ENCODE data around the gene FAM174C.
"Not testable (repeated sequence)": the region's sequence is repeated elsewhere in the genome, so short reads cannot be mapped to it uniquely, and the experiment has no call there.

The FAM174C gene

DNA sequence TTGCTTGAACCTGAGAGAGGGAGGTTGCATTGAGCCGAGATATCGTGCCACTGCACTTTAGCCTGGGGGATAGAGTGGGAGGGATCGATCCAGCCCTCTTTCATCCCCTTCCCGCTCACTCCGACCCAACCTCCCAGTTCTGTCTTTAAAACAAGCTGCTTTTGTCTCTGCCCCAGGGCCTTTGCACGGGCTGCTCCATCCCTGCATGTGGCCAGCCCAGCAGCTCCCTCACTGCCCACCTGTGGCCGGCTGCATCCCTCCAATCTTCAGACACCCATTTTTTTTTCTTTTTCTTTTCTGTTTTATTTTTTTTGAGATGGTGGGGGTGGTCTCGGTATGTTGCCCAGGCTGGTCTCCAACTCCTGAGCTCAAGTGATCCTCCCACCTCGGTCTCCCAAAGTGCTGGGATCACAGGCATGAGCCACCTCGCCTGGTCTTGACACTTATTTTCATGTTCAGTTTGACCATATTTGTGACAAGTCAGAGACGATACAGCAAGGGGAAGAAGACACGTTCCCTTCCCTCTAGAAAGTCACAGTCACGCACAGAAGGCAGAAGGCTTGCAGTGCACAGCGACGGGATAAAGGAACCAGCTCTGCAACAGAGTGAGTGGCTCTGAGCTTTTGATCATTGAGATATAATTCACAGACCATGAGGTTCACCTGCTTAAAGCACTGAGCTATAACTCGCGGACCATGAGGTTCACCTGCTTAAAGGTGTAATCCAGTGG lies 42.1 kb downstream of the FAM174C start:
- H3K27ac ChIP-seq, result no peak overlapping the region
- H4K20me1 ChIP-seq, result peaks cover 0 to 51% (median 13%) of the 10 kb centered on the region in 11 experiments; a peak in 14 of 22 replicates
- TF ChIP-seq Cebpa-rat (IDR thresholded peaks at IDR 0.05), result no peak
- no peaks in the 10 kb centered on the region for H3K36me3 ChIP-seq
- H3K4me2 ChIP-seq, result no peak overlapping the region
- H3K9me3 ChIP-seq (replicated peaks in 1 of 11), result no peaks in the 10 kb centered on the region
- H3K27me3 ChIP-seq, result peaks cover 55 to 98% (median 75%) of the 10 kb centered on the region in 11 experiments
- H3K4me1 ChIP-seq, result peaks cover 19 to 63% (median 49%) of the 10 kb centered on the region in 10 experiments
- H3K9ac ChIP-seq, result no peak overlapping the region
- no peak overlapping the region for H3K4me3 ChIP-seq

DNA sequence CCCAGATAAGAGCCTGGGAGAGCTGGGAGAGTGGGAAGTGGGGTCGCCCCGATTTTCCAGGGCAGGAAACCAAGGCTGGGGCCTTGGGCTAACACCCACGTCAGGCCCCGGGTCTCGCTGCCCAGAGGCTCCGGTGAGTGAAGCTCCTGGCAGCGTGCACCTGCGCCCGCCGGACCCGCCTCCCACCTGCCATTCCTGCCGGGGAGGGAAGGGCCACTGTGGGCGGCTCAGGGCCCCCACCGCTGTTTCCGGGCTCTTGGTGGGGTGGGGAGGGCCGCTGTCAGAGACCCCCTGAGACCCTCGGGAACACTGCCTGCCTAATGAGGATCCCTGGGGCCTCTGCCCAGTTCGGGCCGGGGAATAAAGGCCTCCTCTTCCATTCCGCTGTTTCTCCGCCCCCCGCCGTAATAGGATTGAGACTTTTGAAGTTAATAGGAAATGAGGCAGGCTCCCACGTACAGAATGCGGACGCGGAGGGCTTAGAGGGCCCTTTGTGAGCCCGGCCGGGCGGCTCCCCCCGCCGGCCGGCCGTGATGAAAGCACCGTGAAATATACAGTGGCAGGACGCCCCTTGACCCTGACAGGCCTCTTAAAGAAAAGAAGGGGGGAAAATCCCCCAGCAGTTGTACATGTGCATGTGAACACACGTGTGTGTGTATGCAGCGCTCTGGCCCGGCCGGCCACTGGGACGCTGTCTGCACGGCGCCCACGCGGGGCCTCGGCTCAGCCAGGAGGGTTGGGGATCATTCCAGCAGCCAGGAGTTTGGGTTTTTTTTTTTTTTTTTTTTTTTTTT lies 43.5 kb downstream of the FAM174C start:
- Histone ChIP-seq H3K36me3 (no peaks in the 10 kb centered on the region), H3K27me3 (peaks cover 61 to 97% (median 80%) of the 10 kb centered on the region in 11 experiments), H3K27ac (no peak overlapping the region), H3K4me1 (peaks cover 9 to 56% (median 42%) of the 10 kb centered on the region in 10 experiments; a peak in 18 of 20 replicates), H4K20me1 (peaks cover 0 to 40% (median 10%) of the 10 kb centered on the region in 11 experiments; a peak in 13 of 22 replicates), H3K9me3 (replicated peaks in 1 of 11) (no peaks in the 10 kb centered on the region), H3K4me3 (no peak overlapping the region), H3K9ac (no peak overlapping the region), H3K4me2 (peak overlapping the region in 10 of 11 experiments; percentile 11 to 71 (median 60); a peak in 18 of 22 replicates)
- no peak for TF ChIP-seq Cebpa-rat (IDR thresholded peaks at IDR 0.05)

- Histone ChIP-seq H4K20me1 (peaks cover 0 to 27% (median 5%) of the 10 kb centered on the region in 11 experiments; a peak in 9 of 22 replicates), H3K4me1 (peaks cover 14 to 52% (median 40%) of the 10 kb centered on the region in 10 experiments; a peak in 18 of 20 replicates), H3K27me3 (peaks cover 75 to 97% (median 89%) of the 10 kb centered on the region in 11 experiments)
- H3K9me3 ChIP-seq (replicated peaks in 1 of 11); H3K36me3 ChIP-seq; H3K4me2 ChIP-seq; H3K4me3 ChIP-seq; H3K9ac ChIP-seq; H3K27ac ChIP-seq: not testable (repeated sequence)
These were observed 44.9 kb downstream of the FAM174C start for GRCh38 chr19:1320282-1320650.

GRCh38 chr19:1321539-1321938 lies 46.2 kb downstream of the FAM174C start:
- Histone ChIP-seq H3K4me2 (peak overlapping the region in 4 of 11 experiments; percentile 6 to 18 (median 15); a peak in 2 of 22 replicates), H4K20me1 (peaks cover 0 to 17% (median 0%) of the 10 kb centered on the region in 11 experiments; a peak in 5 of 22 replicates), H3K4me3 (no peak overlapping the region), H3K4me1 (peaks cover 10 to 46% (median 33%) of the 10 kb centered on the region in 10 experiments; a peak in 18 of 20 replicates), H3K27me3 (peaks cover 78 to 97% (median 90%) of the 10 kb centered on the region in 11 experiments), H3K9me3 (replicated peaks in 1 of 11) (no peaks in the 10 kb centered on the region), H3K27ac (no peak overlapping the region), H3K9ac (no peak overlapping the region), H3K36me3 (no peaks in the 10 kb centered on the region)
- no peak for TF ChIP-seq Cebpa-rat (IDR thresholded peaks at IDR 0.05)

GRCh38 chr19:1322198-1322981 lies 47.1 kb downstream of the FAM174C start:
- H3K4me3 ChIP-seq, result no peak overlapping the region
- H4K20me1 ChIP-seq, result peaks cover 0 to 9% (median 0%) of the 10 kb centered on the region in 11 experiments; a peak in 4 of 22 replicates
- 0 out of 22 replicates have a peak overlapping the region, but pooled peaks of 1 of the 11 experiments have one; percentile 41 for H3K9ac ChIP-seq
- H3K27me3 ChIP-seq, result peaks cover 70 to 95% (median 84%) of the 10 kb centered on the region in 11 experiments
- TF ChIP-seq Cebpa-rat (IDR thresholded peaks at IDR 0.05), result no peak
- H3K4me1 ChIP-seq, result peaks cover 16 to 52% (median 39%) of the 10 kb centered on the region in 10 experiments; a peak in 18 of 20 replicates
- H3K36me3 ChIP-seq, result no peaks in the 10 kb centered on the region
- no peak overlapping the region for H3K27ac ChIP-seq
- H3K9me3 ChIP-seq (replicated peaks in 1 of 11), result no peaks in the 10 kb centered on the region
- H3K4me2 ChIP-seq, result peak overlapping the region in 2 of 11 experiments; percentile 32 to 40; a peak in 5 of 22 replicates

DNA sequence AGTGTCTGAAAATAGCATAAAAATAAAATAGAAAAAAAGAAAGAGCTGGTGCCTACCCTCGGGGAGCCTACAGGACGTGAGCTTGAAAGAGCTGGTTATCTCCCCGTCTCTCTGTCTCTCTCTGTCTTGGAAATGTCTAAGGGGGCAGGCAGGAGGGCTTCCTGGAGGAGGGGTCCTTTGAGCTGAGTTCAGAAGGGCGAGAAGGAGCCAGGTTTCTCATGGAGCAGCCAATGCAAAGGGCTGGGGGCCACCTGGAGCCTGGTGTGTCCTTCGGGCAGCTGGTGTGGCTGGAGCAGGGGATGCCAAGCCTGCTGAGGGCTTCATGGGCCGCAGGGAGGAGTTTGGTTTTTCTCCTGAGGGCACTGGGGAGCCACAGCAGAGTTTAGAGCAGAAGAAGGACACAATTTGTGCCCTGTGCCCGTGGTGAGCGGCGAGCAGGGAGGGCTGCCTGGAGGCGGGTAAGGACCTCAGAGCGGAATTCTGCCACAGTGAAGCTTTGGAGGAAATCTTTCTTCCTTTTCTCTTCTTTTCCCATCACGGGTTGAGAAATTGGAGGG lies 49.0 kb downstream of the FAM174C start:
- no peak for TF ChIP-seq Cebpa-rat (IDR thresholded peaks at IDR 0.05)
- H3K4me2 ChIP-seq, result peak overlapping the region; percentile 37 to 80 (median 66)
- no peaks in the 10 kb centered on the region for H3K36me3 ChIP-seq
- peaks cover 13 to 54% (median 41%) of the 10 kb centered on the region in 10 experiments; a peak in 18 of 20 replicates for H3K4me1 ChIP-seq
- no peaks in the 10 kb centered on the region for H4K20me1 ChIP-seq
- H3K9me3 ChIP-seq (replicated peaks in 1 of 11), result no peaks in the 10 kb centered on the region
- peaks cover 51 to 77% (median 64%) of the 10 kb centered on the region in 11 experiments for H3K27me3 ChIP-seq
- peak overlapping the region in 5 of 10 experiments; percentile 18 to 58 (median 33); a peak in 6 of 20 replicates for H3K4me3 ChIP-seq
- H3K9ac ChIP-seq, result peak overlapping the region in 4 of 11 experiments; percentile 4 to 55 (median 18); a peak in 4 of 22 replicates
- H3K27ac ChIP-seq, result no peak overlapping the region

DNA sequence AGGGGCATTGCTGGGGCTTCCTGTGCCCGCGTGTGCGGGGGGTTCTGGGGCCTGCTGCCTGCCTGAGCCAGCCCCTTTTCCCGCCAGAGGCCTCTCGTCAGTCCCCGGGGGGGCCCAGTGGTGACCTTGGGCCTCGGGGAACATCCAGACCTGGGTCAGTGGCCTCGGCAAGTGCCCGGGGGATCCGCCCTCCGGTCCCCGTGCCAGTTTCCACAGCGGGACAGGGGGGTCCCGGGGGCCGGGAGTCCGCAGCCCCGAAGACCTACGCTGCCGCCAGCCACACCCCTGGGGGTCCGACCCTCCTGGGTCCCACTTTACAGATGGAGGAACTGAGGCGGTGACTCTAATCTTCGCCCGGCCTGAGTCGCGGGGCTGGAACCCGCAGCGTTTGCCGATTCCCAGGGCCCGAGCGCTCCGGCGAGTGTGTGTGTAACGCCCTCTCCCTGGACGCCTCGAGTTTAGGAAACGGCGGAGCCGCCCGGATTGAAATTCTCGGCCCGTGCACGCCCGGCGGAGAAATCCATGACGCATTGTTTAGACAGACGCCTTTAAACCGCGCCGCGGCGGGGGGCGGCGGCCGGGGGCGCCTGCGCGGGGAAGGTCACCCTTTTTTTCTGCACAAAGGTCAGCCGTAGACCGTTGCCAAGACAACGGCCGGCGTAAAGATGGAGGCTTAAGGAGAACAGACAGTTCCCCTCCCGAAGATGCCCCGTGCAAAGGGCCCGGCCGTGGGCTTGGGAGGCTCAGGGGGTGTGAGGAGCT lies 49.7 kb downstream of the FAM174C start:
- peak overlapping the region in 8 of 10 experiments; percentile 3 to 58 (median 25); a peak in 11 of 20 replicates for H3K4me3 ChIP-seq
- peaks cover 44 to 70% (median 58%) of the 10 kb centered on the region in 11 experiments for H3K27me3 ChIP-seq
- H3K27ac ChIP-seq, result no peak overlapping the region
- H3K4me2 ChIP-seq, result peak overlapping the region; percentile 37 to 80 (median 66)
- peaks cover 13 to 54% (median 40%) of the 10 kb centered on the region in 10 experiments; a peak in 18 of 20 replicates for H3K4me1 ChIP-seq
- peak overlapping the region in 6 of 11 experiments; percentile 4 to 55 (median 20); a peak in 7 of 22 replicates for H3K9ac ChIP-seq
- no peaks in the 10 kb centered on the region for H4K20me1 ChIP-seq
- H3K36me3 ChIP-seq, result no peaks in the 10 kb centered on the region
- TF ChIP-seq Cebpa-rat (IDR thresholded peaks at IDR 0.05), result no peak
- H3K9me3 ChIP-seq (replicated peaks in 1 of 11), result no peaks in the 10 kb centered on the region

Data from BLaER1 treated with 17β-estradiol and CSF1 and Interleukin-3, amounts not matched to agents 10 nM and 100 nM (cell line).